Measurements from ENCODE around the gene IRF6.
A peak's percentile ranks its signal among the peaks of the same experiment; 100 is the strongest.
"Not testable (repeated sequence)": the region's sequence is repeated elsewhere in the genome, so short reads cannot be mapped to it uniquely, and the experiment has no call there.

IRF6 gene

DNA sequence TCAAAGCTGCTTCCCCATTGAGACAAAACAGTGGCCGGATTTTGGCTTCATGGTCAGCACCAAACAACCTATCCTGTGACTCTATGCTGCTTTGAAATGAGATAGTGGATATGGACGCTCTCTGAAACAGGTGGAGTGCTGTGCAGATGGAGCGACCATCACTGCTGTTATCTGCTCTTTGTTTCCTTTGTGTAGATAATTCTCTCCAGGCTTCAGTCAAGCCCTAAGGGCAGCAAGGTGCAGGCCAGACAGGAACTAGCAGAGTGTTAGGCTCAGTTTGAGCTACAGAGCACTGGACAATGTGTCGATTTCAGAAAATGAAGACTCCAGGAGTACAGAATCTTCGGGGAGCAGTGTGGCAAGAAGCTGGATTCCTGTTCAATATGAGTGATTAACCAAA, 4.8 kb upstream of the IRF6 start:
- no peaks in the 10 kb centered on the region for H3K27me3 Mint-ChIP-seq
- H3K27ac Mint-ChIP-seq: no peak overlapping the region
- no peaks in the 10 kb centered on the region for H3K9me3 Mint-ChIP-seq
- H3K36me3 Mint-ChIP-seq (ENCODE audit: low read depth): no peaks in the 10 kb centered on the region
- H3K4me1 Mint-ChIP-seq (ENCODE audit: low read depth): peaks cover 23% of the 10 kb centered on the region
- no peak overlapping the region for H3K4me3 Mint-ChIP-seq

DNA sequence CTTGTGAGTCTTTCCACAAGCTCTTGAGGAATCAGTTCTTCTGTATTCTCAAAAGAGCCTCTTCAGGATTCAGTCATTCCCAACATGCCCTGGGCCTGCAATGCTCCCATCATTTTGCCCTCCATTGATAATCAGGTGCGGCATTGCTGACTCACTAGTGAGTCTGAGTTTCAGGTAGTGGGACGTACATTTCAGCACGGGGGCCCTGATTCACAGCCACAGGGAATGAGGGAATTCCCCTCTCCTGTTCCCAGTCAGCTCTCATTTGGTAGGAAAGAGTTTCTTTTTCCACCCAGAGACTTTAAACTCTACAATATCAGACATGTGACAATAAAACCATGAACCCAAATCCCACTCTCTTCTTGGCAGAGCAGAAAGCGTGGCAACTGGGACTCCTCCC, 3.7 kb upstream of the IRF6 start:
- no peaks in the 10 kb centered on the region for H3K36me3 Mint-ChIP-seq (ENCODE audit: low read depth)
- H3K4me3 Mint-ChIP-seq: no peak overlapping the region
- peaks cover 2% of the 10 kb centered on the region for H3K27me3 Mint-ChIP-seq
- H3K27ac Mint-ChIP-seq: no peak overlapping the region
- H3K9me3 Mint-ChIP-seq: no peaks in the 10 kb centered on the region
- H3K4me1 Mint-ChIP-seq (ENCODE audit: low read depth): peaks cover 17% of the 10 kb centered on the region

DNA sequence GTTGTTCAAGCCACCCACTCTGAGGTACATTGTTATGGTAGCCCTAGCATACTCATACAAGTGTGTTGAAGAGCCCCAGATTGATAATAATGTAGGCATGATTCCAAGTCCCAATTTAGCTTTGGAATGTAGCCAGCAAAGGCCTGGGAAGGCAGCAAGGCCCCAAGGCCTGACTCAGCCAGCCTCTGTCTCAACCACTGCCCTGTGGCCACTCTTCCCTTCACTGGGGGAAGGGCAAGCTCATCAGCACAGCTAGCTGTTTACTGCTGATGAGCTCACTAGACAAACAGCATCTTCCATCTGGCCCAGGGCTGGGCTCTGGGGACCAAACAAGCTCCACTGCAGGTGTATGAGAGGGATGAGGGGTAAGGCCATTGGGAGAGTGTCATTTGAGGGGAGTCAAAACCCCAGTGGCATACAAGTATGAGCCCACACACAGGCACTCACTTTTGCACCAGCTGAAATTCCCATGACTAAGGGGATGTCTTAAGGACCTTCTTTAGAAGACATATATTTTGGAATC, 2.2 kb upstream of the IRF6 start:
- Mint-ChIP-seq H3K27me3 (peaks cover 11% of the 10 kb centered on the region), H3K4me1 (ENCODE audit: low read depth) (peaks cover 22% of the 10 kb centered on the region), H3K9me3 (no peaks in the 10 kb centered on the region), H3K36me3 (ENCODE audit: low read depth) (no peaks in the 10 kb centered on the region), H3K4me3 (no peak overlapping the region), H3K27ac (no peak overlapping the region)

DNA sequence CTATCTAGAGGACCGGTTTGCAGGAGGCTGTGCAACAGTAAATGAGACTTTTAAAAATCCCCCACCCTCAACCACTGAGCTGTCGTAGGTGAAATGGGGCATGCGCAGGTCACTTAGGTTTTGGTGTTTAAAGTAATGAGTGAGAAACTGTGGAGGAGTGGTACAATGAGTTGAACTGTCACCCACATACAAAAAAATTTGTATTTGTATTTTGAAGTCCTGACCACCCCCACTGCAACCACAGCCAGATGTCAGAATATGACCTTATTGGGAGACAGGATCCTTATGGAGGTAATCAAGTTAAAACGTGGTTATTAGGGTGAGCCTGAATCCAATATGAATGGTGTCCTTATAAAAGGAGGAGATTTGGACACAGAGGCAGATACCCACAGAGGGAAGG, 1.6 kb upstream of the IRF6 start:
- Mint-ChIP-seq H3K4me3 (no peak overlapping the region), H3K36me3 (ENCODE audit: low read depth) (no peaks in the 10 kb centered on the region), H3K9me3 (no peaks in the 10 kb centered on the region), H3K4me1 (ENCODE audit: low read depth) (peaks cover 22% of the 10 kb centered on the region), H3K27me3 (peaks cover 13% of the 10 kb centered on the region), H3K27ac (no peak overlapping the region)

DNA sequence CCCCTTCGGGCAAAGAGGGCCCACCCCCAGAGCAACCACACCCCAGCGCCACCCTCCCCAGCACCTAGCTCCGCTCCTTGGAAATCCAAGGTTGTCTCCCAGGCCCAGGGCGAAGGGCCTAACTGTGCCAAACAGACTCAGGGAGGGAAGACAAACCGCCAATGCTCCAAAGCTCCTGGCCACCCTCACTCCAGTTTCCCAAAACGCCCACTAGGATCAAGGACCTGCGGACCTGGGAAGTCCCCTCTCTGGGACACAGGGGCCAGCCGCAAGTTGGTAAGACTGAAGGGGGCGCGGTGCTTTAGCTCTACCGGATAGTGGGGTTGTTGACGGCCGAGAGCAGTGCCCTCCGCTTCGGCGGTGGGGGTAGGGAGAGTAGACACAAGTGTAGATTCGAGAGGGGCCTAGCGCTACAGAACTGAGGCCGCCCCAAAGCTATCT, 581 bp downstream of the IRF6 start:
- Mint-ChIP-seq H3K4me3 (peak overlapping the region; percentile 13), H3K27me3 (peaks cover 19% of the 10 kb centered on the region), H3K9me3 (no peaks in the 10 kb centered on the region), H3K36me3 (ENCODE audit: low read depth) (no peaks in the 10 kb centered on the region), H3K27ac (no peak overlapping the region), H3K4me1 (ENCODE audit: low read depth) (peaks cover 22% of the 10 kb centered on the region)

DNA sequence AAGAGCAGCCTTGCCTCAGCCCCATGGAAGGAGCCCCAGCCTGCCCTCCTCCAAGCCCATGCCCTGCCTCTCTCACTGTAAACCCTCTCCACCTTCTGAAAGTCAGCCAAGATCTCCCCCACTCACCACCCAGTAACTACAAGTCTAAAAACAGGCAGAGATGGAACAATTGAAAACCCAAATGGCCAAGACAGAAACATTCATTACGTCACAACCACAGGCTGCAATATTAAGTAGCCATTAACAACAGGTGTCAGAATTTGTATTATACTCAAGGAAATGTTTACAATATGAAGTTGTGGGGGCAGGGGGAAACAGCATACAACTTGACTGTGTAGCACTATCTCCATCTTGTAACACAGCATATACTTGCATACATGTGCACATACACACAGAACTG, 2.4 kb downstream of the IRF6 start:
- Mint-ChIP-seq H3K27me3 (peaks cover 19% of the 10 kb centered on the region), H3K4me3 (no peak overlapping the region)

DNA sequence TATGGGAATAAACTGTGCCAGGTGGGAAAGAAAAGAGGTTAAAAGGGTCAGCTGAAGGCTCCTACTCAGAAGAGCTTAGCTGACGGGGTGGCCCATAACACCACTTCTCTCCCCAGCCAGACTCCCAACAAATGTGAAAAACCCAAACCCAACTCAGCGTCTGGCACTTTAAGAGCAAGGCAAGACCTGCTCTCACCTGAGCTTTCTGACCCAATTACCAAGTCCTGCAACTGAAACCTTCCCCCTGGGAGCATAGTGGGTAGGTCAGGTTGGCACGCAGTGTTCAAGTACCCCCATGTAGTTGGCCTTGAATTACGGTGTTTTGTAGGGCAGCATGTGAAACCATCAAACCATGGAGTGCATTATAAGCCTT, 3.2 kb downstream of the IRF6 start:
- H3K4me1 Mint-ChIP-seq (ENCODE audit: low read depth): peaks cover 15% of the 10 kb centered on the region
- H3K27ac Mint-ChIP-seq: no peak overlapping the region
- H3K9me3 Mint-ChIP-seq: no peaks in the 10 kb centered on the region
- no peak overlapping the region for H3K4me3 Mint-ChIP-seq
- H3K36me3 Mint-ChIP-seq (ENCODE audit: low read depth): no peaks in the 10 kb centered on the region
- peaks cover 19% of the 10 kb centered on the region for H3K27me3 Mint-ChIP-seq

More for the DNA sequence above, 2.4 kb downstream of the IRF6 start:
- H3K4me1 Mint-ChIP-seq (ENCODE audit: low read depth): peaks cover 15% of the 10 kb centered on the region
- no peaks in the 10 kb centered on the region for H3K9me3 Mint-ChIP-seq
- H3K27ac Mint-ChIP-seq: no peak overlapping the region
- H3K36me3 Mint-ChIP-seq (ENCODE audit: low read depth): no peaks in the 10 kb centered on the region

DNA sequence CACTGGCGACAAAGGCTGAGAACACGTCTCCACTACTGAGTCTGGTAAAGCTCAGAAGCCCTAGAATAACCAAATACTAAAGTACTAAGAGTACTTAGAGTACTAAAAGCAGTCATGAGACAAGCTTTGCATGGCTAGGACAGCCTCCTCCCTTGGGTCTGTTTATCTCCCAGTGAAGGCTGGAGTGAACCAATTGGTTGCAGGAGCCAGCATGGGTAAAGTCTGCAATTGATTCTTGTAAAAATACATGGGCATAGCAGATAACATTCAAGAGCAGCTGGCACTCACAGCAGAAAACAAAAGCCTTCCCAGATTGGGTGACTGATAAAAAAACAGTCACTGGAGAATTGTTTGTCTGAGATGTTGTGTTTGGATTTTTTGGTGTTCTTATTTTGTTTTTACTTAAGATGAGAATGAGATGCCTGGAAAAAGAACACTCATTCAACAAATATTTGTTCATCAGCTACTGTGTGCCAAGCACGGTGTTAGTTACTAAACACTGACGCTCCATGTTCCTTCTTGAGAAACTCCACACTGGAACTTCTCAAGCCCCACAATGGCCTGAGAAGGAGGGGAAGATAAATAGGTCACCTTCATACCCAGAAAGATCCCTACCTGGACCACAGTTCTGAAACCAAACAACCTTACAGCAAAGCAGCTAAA, 3.7 kb downstream of the IRF6 start:
- H3K27me3 Mint-ChIP-seq: peaks cover 19% of the 10 kb centered on the region
- H3K9me3 Mint-ChIP-seq: no peaks in the 10 kb centered on the region
- no peak overlapping the region for H3K4me3 Mint-ChIP-seq
- H3K36me3 Mint-ChIP-seq (ENCODE audit: low read depth): no peaks in the 10 kb centered on the region
- peaks cover 14% of the 10 kb centered on the region for H3K4me1 Mint-ChIP-seq (ENCODE audit: low read depth)
- no peak overlapping the region for H3K27ac Mint-ChIP-seq

DNA sequence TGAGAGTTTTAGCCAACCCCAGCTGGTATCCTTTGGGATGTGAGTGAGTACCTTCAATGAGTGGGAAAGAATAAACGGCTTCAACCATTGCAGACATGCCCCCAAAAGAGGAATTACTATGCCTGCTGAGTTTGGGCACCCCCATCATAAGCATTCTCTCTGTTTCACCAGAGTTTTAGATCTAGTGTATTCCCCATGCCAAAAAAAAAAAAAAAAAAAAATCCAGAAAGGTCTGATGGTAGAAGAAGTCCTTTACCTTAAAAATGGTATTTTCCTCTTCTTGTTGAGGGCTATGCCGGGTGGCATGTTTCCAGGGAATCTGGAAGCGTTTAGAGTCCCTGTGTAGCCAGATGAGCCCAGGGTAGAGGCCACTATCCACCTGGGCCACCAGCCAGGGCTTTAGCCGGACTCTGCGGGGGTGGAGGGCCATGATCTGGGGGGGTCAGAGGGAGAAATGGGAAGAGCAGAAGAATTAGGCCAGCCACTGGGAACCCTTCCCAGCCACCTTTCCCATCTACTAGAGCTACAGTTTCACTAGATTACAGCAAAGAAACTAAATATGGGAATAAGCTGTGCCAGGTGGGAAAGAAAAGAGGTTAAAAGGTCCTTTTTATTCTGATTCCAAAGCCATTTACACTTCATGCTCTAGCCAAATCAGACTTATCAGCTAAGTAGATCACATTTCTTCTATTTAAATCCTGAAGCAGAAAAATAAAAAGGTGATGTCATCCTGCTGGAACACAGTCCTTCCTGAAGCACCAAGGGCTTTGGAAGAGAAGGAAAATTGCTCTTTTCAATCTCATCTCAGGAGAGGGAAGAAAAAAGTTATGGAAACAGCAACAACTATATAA, 4.7 kb downstream of the IRF6 start:
- H3K9me3 Mint-ChIP-seq: no peaks in the 10 kb centered on the region
- H3K4me3 Mint-ChIP-seq: no peak overlapping the region
- H3K36me3 Mint-ChIP-seq (ENCODE audit: low read depth): no peaks in the 10 kb centered on the region
- peaks cover 19% of the 10 kb centered on the region for H3K27me3 Mint-ChIP-seq
- peaks cover 10% of the 10 kb centered on the region for H3K4me1 Mint-ChIP-seq (ENCODE audit: low read depth)
- no peak overlapping the region for H3K27ac Mint-ChIP-seq

DNA sequence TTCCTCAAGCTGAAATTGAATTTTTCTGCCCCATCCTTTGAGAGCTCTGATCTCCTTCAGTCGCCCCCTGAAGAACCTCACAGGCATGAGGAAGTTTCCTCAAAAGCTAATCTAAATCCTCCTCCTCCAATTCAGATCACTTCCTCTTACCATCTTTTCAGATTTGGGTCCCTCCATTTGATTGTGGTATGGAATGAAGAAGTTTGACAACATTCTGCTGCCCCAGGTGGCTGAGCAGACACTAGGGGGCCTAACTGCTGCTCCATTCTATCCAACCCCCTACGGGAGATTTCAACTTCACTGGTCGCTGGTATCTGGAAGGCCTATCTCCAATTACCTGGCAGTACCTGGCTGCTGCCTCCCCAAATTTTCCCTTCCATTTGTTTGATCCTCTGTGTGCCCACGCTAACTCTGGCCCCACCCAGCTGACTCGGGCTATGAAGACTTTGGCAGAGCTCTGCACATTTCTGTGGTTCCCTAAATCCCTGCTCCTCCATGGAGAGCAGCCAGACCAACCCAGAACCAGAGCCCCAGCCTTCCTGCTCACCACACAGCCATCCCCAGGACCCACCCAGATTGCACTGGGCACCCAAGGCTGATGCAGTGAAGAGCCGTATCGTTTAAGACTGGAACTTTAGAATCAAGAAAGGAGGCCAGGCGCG, 7.8 kb downstream of the IRF6 start:
- Mint-ChIP-seq H3K4me3 (no peak overlapping the region), H3K9me3 (no peaks in the 10 kb centered on the region), H3K27me3 (peaks cover 21% of the 10 kb centered on the region), H3K36me3 (ENCODE audit: low read depth) (no peaks in the 10 kb centered on the region), H3K27ac (no peak overlapping the region), H3K4me1 (ENCODE audit: low read depth) (no peaks in the 10 kb centered on the region)

DNA sequence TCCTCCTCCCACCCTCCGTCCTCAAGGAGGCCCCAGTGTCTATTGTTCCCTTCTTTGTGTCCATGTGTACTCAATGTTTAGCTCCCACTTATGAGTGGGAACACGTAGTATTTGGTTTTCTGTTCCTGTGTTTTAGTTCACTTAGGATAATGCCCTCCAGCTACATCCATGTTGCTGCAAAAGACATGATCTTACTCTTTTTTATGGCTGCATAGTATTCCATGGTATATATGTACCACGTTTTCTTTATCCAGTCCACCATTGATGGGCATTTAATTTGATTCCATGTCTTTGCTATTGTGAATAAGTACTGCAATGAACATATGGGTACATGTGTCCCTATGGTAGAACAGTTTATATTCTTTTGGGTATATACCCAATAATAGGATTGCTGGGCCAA, 12.2 kb downstream of the IRF6 start:
- not testable (repeated sequence) for H3K27ac Mint-ChIP-seq; H3K9me3 Mint-ChIP-seq; H3K36me3 Mint-ChIP-seq (ENCODE audit: low read depth); H3K4me3 Mint-ChIP-seq; H3K4me1 Mint-ChIP-seq (ENCODE audit: low read depth)
- peaks cover 27% of the 10 kb centered on the region for H3K27me3 Mint-ChIP-seq

DNA sequence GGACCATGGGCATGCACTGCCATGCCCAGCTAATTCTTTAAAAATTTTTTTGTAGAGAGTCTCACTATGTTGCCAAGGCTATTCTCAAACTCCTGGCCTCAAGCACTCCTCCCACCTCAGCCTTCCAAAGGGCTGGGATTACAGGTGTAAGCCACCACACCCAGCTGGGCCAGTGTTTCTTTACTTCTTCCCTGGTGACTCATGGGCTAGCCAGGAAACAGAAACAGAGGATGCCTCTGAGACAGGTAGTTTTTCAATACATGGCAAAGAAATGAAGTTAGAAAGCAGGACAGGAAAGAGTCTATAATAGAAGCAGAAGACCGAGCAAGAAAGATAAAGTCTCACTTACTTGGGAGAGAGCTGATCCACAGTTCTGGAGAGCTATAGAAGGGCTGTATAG, 14.0 kb downstream of the IRF6 start:
- H3K4me3 Mint-ChIP-seq: no peak overlapping the region
- no peaks in the 10 kb centered on the region for H3K9me3 Mint-ChIP-seq
- no peak overlapping the region for H3K27ac Mint-ChIP-seq
- no peaks in the 10 kb centered on the region for H3K36me3 Mint-ChIP-seq (ENCODE audit: low read depth)
- no peaks in the 10 kb centered on the region for H3K4me1 Mint-ChIP-seq (ENCODE audit: low read depth)
- peaks cover 27% of the 10 kb centered on the region for H3K27me3 Mint-ChIP-seq

DNA sequence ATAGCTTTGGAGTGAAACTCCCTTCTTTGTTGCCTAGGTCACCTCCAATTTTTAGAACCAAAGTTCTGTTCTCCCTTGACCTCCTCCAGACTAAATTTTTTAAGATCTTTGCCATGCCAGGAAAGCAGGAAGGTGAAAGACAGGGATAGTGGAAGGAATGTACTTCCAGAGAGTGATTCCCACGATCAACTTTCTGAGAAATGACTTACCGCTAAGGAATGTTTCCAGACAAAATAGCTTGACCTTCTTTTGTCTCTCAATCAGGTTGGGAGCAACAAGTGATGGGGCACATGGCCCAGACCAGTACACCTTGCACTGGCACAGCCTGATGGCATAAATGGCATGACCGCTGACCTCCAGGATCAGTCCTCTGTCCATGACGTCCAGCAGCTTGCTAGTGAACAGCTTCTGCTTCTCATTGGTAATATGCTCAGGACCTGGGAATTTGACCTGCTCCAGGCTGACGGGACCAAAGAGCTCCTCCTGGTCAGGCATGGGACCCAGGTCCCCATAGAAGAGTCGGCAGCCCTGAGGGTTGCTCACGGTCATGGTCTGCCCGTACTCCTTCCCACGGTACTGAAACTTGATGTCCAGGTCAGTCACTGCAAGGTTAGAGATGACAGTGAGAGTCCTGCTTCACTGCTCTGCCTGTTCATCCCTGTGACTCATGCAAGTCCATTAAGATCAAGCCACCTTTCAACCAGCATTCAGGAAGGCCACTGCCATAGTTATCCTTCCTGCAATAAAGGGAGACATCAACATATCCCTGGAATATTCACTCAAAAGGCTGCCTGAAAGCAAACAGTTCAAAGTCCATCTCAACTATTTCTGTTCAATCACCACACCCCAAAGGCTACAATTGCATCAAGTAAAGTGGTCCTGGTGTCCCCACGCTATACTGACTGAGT, 15.4 kb downstream of the IRF6 start:
- H3K36me3 Mint-ChIP-seq (ENCODE audit: low read depth): no peaks in the 10 kb centered on the region
- peaks cover 1% of the 10 kb centered on the region for H3K4me1 Mint-ChIP-seq (ENCODE audit: low read depth)
- peaks cover 27% of the 10 kb centered on the region for H3K27me3 Mint-ChIP-seq
- H3K9me3 Mint-ChIP-seq: peaks cover 1% of the 10 kb centered on the region
- no peak overlapping the region for H3K4me3 Mint-ChIP-seq
- no peak overlapping the region for H3K27ac Mint-ChIP-seq

DNA sequence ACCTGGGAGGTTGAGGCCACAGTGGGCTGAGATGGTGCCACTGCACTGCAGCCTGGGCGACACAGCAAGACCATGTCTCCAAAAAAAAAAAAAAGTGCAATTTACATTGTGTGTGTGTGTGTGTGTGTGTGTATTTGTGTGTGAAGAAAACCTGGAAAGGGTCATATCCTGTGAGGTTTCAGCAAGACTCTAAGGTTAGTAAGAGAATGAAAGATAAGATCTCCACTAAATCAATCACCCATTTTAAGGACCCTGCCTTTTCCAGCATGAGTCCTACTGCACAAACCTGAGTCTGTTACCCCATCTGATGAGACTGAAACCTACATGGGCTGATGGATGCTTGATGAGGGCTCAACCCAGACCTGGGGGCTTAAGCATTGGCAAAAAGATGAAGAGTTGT, 16.7 kb downstream of the IRF6 start:
- no peak overlapping the region for H3K27ac Mint-ChIP-seq
- H3K27me3 Mint-ChIP-seq: peaks cover 25% of the 10 kb centered on the region
- H3K4me3 Mint-ChIP-seq: no peak overlapping the region
- H3K4me1 Mint-ChIP-seq (ENCODE audit: low read depth): peaks cover 14% of the 10 kb centered on the region
- peaks cover 6% of the 10 kb centered on the region for H3K9me3 Mint-ChIP-seq
- peaks cover 4% of the 10 kb centered on the region for H3K36me3 Mint-ChIP-seq (ENCODE audit: low read depth)
